K562 (cell line): ENCODE measurements around the gene OPA3. TPM values are rescaled to one million over a fixed set of nuclear protein-coding genes. Genes with fewer than 3 reads are reported as not detected.

ENCODE experiments used
- CBFA2T2 ChIP-seq: fragments of 450-650 bp; conservative IDR thresholded peaks from 2 replicates; pipeline ENCODE4 v1.6.1; 2017; ENCODE audit warnings: mild to moderate bottlenecking
- CREB1 ChIP-seq, 2 experiments: sonication (generic) in 1 of 2; formaldehyde crosslinking in 1 of 2; IDR thresholded peaks; 2 replicates each; pipeline versions ENCODE4 v1.6.1 to v1.8.0; 2012 to 2022; ENCODE audit warnings: inconsistent platforms in 1 of 2, mild to moderate bottlenecking in 1 of 2, missing genetic modification reagents in 1 of 2, moderate library complexity in 1 of 2
- MITF ChIP-seq: IDR thresholded peaks from 2 replicates; pipeline ENCODE4 v1.6.1; 2014; ENCODE audit warnings: antibody characterized with exemption
- NFRKB ChIP-seq: fragments of 450-650 bp; IDR thresholded peaks from 2 replicates; pipeline ENCODE4 v1.6.1; 2016; ENCODE audit warnings: low read depth
- NFYB ChIP-seq: IDR thresholded peaks from 2 replicates; pipeline ENCODE4 v1.6.1; 2011; ENCODE audit warnings: mild to moderate bottlenecking, moderate library complexity; ENCODE audit not compliant: insufficient read length; ENCODE audit errors: extremely low read depth
- SRSF9 ChIP-seq: fragments of 200-400 bp; formaldehyde crosslinking; IDR thresholded peaks from 2 replicates; pipeline ENCODE4 v1.6.1; 2017; ENCODE audit warnings: low read depth, low read length, borderline replicate concordance
- STAT6 ChIP-seq: sonication (generic); formaldehyde crosslinking; IDR thresholded peaks from 2 replicates; pipeline ENCODE4 v1.8.1; 2023; ENCODE audit warnings: mild to moderate bottlenecking, missing genetic modification reagents
- XRCC4 ChIP-seq: IDR thresholded peaks from one replicate; pipeline ENCODE4 v1.6.1; 2011; ENCODE audit not compliant: insufficient read depth, insufficient read length; ENCODE audit errors: extremely low read depth
- ZFP91 ChIP-seq: sonication (generic); formaldehyde crosslinking; IDR thresholded peaks from 2 replicates; pipeline ENCODE4 v1.8.0; 2022; ENCODE audit warnings: mild to moderate bottlenecking, missing genetic modification reagents
- ZNF184 ChIP-seq: sonication (generic); formaldehyde crosslinking; IDR thresholded peaks from 2 replicates; pipeline ENCODE4 v1.5.0; 2020; ENCODE audit warnings: missing genetic modification reagents
- ZNF408 ChIP-seq: fragments of 250-450 bp; sonication (Bioruptor Pico); IDR thresholded peaks from 2 replicates; pipeline ENCODE4 v1.4.0; 2020; ENCODE audit warnings: low read depth, mild to moderate bottlenecking, moderate library complexity
- ZNF41 ChIP-seq: fragments of 250-450 bp; sonication (Bioruptor Pico); conservative IDR thresholded peaks from 2 replicates; pipeline ENCODE4 v1.4.0; 2020; ENCODE audit warnings: mild to moderate bottlenecking
- ZNF589 ChIP-seq: fragments of 200-800 bp; sonication (Bioruptor generic); IDR thresholded peaks from 2 replicates; pipeline ENCODE4 v1.6.1; 2016; ENCODE audit warnings: low read depth, missing genetic modification characterization, missing compliant biosample characterization
- ZNF76 ChIP-seq: fragments of 250-450 bp; sonication (Bioruptor Pico); IDR thresholded peaks from 2 replicates; pipeline ENCODE4 v1.4.0; 2020; ENCODE audit warnings: mild to moderate bottlenecking, moderate library complexity, borderline replicate concordance
- ZZZ3 ChIP-seq: fragments of 450-650 bp; IDR thresholded peaks from 2 replicates; pipeline ENCODE4 v1.6.1; 2016; ENCODE audit warnings: antibody characterized with exemption, mild to moderate bottlenecking, moderate library complexity
- polyA plus RNA-seq, 8 experiments: library from polyadenylated mRNA; depleted of rRNA in 4 of 8; stranded (reverse) in 5 of 8; unstranded in 3 of 8; fragments of >200 nt; fragmentation: Nextera tagmentation in 2 of 8; fragmentation: Illumina TruSeq in 1 of 8; extraction: Ambion mirVana in 2 of 8; extraction: Trizol in 1 of 8; gene quantifications; 2 replicates each; pipeline versions ENCODE4 v1.2.1 to v1.2.3, GENCODE V29; 2011 to 2014; ENCODE audit warnings: inconsistent platforms in 1 of 8, missing spikeins in 1 of 8
- total RNA-seq, 7 experiments: library from RNA; depleted of rRNA in 6 of 7; stranded (reverse); fragments of >200 nt in 6 of 7; fragmentation: Illumina TruSeq in 2 of 7; extraction: Trizol in 2 of 7; gene quantifications; 2 replicates each; pipeline versions ENCODE4 v1.2.1 to v1.2.3, GENCODE V29; 2011 to 2021; ENCODE audit warnings: low replicate concordance in 1 of 7
- TF ChIP-seq, protein P1 (sequence below): sonication (generic); formaldehyde crosslinking; IDR thresholded peaks from 2 replicates; pipeline ENCODE4 v1.9.0; 2022; ENCODE audit warnings: mild to moderate bottlenecking, missing genetic modification reagents
- TF ChIP-seq, protein P2 (sequence below): fragments of 250-450 bp; sonication (Bioruptor Pico); IDR thresholded peaks from 2 replicates; pipeline ENCODE4 v1.5.0; 2022; ENCODE audit warnings: mild to moderate bottlenecking

OPA3 gene
- total and polyA plus RNA-seq, 9 of the 15 experiments (the other 6 are each of a cell fraction or from before 2014, with no cell fraction given), result 1.4 to 18.8 (median 9.0) TPM

DNA sequence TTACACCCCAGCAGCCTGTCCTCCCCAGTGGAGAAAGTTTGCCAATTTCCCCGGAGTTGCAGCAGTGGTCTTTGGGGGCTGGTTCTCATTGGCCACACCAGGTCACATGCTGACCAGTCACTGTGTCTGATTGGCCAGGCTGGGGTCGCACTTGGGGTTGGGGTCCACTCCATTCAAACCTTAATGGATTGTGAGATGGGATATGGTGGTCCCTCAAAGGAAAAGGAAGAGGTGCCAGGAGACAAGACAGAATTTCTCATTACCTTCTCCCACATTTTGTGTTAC, 82.9 kb downstream of the OPA3 start (continued):
- TF ChIP-seq, protein P1, sequence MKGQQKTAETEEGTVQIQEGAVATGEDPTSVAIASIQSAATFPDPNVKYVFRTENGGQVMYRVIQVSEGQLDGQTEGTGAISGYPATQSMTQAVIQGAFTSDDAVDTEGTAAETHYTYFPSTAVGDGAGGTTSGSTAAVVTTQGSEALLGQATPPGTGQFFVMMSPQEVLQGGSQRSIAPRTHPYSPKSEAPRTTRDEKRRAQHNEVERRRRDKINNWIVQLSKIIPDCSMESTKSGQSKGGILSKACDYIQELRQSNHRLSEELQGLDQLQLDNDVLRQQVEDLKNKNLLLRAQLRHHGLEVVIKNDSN (CRISPR knock-in tag), result peak; percentile 98
- TF ChIP-seq ZNF41 (CRISPR knock-in tag) (no peak), XRCC4 (no peak), ZNF76 (peak; percentile 30; the same call in 1 of the 2 replicates), CBFA2T2 (peak; percentile 21; the same call in 1 of the 2 replicates), ZFP91 (no peak), SRSF9 (no peak), NFYB (peak; percentile 85), ZZZ3 (no peak), MITF (no peak), NFRKB (no peak), ZNF589 (CRISPR knock-in tag) (no peak), ZNF184 (no peak), CREB1 (IDR thresholded peaks at IDR 0.05) (no peak), CREB1 (CRISPR knock-in tag; IDR thresholded peaks at IDR 0.05) (no peak), ZNF408 (CRISPR knock-in tag) (no peak), STAT6 (CRISPR knock-in tag) (no peak)
- TF ChIP-seq, protein P2, sequence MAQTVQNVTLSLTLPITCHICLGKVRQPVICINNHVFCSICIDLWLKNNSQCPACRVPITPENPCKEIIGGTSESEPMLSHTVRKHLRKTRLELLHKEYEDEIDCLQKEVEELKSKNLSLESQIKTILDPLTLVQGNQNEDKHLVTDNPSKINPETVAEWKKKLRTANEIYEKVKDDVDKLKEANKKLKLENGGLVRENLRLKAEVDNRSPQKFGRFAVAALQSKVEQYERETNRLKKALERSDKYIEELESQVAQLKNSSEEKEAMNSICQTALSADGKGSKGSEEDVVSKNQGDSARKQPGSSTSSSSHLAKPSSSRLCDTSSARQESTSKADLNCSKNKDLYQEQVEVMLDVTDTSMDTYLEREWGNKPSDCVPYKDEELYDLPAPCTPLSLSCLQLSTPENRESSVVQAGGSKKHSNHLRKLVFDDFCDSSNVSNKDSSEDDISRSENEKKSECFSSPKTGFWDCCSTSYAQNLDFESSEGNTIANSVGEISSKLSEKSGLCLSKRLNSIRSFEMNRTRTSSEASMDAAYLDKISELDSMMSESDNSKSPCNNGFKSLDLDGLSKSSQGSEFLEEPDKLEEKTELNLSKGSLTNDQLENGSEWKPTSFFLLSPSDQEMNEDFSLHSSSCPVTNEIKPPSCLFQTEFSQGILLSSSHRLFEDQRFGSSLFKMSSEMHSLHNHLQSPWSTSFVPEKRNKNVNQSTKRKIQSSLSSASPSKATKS (CRISPR knock-in tag), result no peak
